HG03064 (cell line): ENCODE results near the gene RNF213.
"Not testable (repeated sequence)": the region's sequence is repeated elsewhere in the genome, so short reads cannot be mapped to it uniquely, and the experiment has no call there.

Source experiments
- ATAC-seq: cut with Tn5 transposase; IDR thresholded peaks from one replicate; pipeline ENCODE4 v1.9.1; 2021; ENCODE audit warnings: low read depth; ENCODE audit not compliant: unreplicated experiment

RNF213 gene

DNA sequence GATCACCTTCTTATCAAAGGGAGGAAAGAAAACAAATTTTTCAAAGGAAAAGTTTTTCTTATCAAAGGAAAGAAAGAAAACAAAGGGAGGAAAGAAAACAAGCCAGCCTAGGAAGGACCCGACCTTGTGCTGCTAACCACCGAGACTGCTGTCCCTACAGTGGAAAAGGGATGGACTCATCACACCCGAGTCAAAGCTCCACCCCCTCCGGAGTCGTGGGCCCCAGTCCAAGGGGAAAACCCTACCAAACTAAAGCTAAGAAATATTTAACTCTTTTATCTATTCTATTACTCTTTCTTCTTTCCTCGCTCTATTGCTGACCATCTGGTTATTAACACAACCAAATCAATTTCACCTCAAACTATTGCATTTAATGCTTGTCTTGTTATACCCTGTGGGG is 148.2 kb downstream of the RNF213 start:
- no peak for ATAC-seq

DNA sequence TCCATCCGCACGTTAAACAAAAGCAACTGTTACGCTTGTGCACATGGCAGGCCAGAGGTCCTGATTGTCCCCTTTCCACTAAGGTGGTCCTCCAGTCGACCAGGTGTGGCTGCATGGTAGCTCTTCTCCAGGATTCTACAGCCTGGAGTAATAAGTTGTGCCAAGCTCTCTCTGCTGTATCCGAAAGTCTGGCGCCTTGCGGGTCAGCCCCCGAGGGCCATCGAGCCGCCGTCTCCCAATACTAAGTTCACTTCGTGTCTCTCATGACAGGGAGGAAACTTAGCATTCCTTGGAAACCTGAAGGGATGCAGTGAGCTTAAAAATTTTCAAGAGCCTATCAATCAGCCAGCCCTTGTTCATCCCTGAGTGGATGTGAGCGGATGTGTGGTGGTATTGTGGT is 149.0 kb downstream of the RNF213 start:
- no peak for ATAC-seq

DNA sequence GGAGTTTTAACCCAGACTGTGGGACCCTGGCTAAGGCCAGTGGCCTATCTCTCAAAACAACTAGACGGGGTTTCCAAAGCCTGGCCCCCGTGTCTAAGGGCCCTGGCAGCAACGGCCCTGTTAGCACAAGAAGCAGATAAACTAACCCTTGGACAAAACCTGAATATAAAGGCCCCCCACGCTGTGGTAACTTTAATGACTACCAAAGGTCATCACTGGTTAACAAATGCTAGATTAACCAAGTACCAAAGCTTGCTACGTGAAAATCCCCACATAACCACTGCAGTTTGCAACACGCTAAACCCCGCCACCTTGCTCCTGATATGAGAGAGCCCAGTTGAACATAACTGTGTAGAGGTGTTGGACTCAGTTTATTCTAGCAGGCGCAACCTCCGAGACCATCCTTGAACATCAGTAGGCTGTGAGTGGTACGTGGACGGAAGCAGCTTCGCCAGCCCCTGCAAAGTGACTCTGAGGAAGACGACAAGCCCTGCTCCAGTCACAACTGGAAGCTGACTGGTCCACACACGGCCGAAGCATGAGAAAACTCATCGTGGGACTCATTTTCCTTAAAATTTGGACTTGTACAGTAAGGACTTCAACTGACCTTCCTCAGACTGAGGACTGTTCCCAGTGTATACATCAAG is 149.9 kb downstream of the RNF213 start:
- ATAC-seq = not testable (repeated sequence)

DNA sequence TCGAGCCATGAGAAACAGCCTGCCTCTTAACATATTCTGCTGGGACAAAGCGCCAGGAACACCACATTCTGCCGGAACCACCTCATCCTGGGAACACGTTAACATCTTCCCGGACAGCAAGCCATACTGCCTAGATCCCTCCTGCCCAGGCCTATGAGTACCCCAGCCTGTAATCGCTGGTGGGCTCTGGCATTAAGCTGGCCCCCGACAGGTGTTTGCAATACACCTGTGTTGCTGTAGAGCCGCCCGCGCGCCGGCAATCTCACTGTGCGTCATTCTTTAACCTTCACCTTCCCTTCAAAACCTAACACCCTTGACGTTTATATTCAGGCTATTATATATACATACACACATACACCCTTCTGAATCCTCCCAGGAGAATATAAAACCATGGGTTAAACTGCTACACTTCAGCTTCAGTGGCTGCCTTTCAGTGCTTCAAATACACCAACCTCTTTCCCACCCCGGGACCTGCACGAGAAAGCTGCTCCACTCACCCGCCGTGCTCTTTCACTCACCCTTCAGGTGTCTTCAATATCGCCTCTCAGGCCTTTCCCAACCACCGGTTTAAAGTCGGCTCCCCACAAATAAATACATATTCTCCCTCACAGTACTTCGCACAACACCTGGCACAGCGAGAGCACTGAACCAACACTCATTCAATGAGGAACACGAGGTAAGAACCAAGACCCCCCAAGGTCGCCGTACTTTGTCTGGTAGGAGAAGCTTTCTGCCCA is 153.3 kb downstream of the RNF213 start:
- ATAC-seq = no peak

DNA sequence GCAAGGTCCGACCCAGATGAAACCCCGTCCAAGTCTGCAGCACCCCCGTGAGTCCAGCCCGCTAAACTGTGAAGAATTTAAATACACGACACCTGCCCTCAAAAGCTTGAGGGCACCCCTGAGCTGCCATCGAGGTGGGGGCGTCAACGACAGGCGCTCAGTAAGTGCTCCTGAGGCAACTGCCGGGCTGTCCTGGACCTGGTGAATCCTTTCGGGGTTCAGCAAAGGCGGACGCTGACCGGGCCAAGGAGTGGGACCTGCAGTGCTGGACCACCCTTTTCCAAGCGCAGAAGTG is 153.8 kb downstream of the RNF213 start:
- no peak for ATAC-seq

DNA sequence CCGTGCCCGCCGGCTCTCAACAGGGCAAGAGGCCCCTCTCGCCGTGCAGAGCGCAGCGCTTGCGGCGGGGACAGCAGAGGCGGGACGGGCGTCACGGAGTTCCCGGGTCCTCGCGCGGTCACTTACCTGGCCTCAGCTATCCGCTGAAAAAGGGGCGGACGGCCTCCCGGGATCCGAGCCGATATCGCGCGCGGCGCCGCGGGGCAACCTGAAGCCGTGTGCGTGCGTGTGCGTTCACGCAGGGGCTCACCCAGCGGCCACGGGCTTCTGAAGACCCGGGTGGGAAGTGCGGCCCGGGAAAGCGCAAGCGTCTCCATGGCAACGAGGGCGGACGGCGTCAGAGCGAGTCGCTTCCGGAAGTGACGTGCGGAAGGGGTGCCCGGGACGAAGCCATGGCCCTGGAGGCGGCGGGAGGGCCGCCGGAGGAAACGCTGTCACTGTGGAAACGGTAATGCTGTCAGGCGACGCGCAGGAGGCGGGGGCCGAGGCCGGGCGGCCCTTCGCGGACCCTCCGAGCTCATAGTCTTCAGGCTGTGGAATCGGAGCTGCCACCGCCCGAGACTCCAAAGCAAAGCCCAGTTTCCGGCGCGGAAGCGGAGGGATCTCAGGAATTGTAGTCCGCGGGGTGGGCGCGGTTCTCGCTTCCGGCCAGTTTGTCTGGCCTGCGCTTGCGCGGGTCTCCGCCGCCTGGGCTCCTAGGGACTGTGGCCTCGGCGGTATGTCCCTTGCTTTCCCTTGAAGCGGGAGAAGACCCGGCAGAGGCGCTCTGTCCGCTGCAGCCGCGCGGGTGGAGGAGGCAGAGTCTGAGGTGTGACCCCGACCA is 154.4 kb downstream of the RNF213 start, which contains the start of gene ENDOV:
Gene ENDOV (plus strand): TSS at position 365 of the 823 bp plus-strand sequence. CDS start 28 bp downstream, at position 393.
- ATAC-seq = peak; percentile 85

DNA sequence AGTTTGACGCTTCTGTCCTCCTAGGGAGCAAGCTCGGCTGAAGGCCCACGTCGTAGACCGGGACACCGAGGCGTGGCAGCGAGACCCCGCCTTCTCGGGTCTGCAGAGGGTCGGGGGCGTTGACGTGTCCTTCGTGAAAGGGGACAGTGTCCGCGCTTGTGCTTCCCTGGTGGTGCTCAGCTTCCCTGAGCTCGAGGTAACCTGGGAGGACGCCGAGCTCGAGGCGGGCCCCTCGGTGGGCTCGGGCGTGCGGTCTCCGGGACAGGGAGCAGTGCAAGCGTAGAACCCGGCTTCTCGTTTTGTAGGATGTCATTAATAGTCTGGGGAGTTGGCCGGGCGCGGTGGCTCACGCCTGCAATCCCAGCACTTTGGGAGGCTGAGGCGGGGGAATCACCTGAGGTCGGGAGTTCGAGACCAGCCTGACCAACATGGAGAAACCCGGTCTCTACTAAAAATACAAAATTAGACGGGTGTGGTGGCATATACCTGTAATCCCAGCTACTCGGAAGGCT is 155.0 kb downstream of the RNF213 start:
- ATAC-seq = no peak

DNA sequence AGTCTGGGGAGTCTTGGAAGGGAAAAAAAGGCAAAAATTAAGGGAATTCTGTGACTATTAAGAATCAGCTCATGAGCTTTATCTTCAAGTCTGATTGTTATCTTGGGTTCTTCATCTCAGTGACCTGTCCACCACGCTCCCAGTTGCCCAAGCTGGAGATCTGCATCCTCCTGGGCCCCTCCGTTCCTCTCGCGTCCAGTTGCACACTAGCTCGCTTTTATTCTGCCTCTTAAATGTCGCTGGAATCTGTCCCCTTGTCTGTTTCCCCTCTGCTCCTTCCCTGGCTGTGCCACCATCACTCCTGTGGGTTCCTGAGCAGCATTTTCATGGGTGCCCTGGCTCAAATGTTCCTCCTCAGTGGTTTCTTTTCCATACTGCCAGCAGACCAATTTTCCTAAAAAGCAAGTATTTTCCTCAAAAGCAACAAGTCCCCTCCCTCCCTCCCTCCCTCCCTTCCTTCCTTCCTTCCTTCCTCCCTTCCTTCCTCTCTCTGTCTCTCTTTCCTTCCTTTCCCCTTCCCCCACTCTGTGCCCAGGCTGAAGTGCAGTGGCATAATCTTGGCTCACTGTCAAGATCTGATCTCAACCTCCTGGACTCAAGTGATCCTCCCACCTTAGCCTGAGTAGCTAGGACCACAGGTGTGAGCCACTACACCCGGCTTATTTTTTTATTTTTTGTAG is 155.7 kb downstream of the RNF213 start:
- no peak for ATAC-seq

DNA sequence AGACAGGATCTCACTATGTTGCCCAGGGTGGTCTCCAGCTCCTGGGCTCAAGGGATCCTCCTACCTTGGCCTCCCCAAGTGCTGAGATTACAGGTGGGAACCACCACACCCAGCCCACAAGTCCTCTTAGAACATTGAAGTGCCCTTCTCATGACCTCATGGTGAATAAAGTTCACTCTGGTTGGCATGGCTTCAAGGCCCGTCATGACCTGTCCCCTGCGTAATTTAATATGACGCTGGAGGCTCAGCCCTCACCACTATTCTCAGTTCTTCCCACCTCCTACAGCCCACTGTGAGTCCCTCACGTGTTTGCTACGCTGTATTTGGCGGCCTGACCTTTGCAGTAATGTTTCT is 156.3 kb downstream of the RNF213 start:
- no peak for ATAC-seq

DNA sequence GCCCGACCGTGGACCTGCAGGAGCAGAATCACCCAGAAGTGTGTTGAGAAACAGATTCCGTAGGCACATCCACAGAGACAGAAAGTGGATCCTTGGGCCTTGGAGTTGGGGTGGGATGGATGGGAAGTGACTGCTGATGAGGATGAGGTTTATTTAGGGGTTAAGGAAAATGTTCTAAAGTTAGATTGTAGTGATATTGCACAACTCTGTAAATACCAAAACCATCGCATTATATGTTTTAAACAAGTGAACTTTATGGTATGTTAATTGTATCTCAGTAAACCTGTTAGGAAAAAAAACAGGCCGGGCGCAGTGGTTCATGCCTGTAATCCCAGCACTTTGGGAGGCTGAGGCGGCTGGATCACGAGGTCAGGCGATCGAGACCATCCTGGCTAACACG is 157.9 kb downstream of the RNF213 start:
- no peak for ATAC-seq

DNA sequence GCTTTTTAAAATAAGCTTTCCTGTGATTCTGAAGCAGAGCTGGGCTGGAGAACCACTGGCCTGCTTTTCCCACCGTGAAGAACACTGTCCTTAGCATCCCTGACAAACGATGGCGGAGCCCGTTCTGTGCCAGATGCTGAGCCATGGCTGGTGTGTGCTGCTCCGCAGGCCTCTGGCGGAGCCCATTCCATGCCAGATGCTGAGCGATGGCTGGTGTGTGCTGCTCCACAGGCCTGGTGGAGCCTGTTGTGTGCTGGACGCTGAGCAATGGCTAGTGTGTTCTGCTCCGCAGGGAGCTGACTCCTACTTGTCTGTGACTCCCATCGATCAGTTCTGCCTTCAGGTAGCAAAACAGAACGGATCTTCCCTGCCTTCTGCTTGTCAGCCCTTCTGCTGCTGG is 158.6 kb downstream of the RNF213 start:
- ATAC-seq = no peak

DNA sequence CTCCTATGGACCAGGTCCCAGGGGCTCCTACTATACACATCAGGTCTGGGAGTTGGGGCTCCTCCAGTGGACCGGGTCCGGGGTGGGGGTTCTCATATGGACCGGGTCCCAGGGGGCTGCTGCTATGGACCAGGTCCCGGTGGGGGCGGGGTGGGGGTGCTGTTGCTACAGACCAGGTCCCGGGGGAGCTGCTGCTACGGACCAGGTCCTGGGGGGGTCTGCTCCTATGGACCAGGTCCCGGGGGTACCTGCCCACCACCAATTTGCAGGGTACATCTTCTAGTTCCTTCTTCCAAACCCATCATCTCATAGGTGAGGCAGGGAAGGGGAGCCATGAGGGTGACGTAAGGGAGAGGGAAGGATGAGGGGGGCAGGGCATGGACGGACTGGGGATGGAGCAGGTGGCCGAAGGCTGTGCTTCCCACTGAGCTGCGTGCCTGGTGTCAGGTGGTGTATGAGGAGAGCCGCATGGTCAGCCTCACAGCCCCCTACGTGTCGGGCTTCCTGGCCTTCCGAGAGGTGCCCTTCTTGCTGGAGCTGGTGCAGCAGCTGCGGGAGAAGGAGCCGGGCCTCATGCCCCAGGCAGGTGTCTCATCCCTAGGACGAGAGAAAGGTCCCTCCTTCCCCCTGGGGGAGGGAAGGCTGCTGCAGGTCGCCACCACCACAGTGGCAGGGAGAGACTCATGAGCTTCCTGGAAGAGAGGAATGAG is 160.9 kb downstream of the RNF213 start:
- ATAC-seq = no peak

DNA sequence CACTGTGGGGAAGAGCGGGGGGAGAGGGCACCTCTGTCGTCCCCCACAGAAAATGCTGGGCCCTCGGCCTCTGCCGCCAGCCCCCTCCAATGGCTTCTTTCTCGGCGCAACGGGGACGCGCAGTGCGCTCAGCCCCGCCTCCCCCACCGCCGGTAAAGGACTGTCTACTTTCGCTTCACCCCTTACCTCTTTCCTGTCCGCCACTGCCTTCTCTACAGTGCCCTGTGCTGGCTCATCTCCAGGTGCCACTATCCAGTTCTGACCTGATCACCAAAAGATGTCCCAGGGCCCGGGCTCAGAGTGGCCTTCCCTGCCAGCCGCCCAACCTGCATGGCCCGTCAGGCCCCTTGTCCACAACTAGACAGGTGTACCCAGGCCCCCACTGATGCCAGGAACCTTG is 161.6 kb downstream of the RNF213 start:
- ATAC-seq = no peak

DNA sequence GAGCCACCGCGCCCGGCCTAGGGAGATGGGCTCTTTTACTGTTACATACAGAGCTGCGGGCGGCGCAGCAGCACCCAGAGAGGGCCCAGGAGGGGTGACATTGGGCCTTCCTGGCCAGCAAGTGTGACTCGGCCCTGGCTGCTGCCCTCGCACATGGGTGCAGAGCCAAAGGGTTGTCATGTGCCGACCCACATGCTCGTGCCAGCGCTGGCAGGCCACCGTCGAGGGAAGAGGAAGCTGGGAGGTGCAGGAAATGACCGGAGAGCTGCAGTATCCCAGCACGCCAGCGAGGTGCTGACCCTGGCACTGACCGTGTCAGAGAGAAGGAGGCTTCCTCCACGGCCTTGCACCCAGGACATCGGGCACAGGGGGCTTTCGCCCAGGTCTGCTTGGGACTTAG is 162.3 kb downstream of the RNF213 start:
- no peak for ATAC-seq

DNA sequence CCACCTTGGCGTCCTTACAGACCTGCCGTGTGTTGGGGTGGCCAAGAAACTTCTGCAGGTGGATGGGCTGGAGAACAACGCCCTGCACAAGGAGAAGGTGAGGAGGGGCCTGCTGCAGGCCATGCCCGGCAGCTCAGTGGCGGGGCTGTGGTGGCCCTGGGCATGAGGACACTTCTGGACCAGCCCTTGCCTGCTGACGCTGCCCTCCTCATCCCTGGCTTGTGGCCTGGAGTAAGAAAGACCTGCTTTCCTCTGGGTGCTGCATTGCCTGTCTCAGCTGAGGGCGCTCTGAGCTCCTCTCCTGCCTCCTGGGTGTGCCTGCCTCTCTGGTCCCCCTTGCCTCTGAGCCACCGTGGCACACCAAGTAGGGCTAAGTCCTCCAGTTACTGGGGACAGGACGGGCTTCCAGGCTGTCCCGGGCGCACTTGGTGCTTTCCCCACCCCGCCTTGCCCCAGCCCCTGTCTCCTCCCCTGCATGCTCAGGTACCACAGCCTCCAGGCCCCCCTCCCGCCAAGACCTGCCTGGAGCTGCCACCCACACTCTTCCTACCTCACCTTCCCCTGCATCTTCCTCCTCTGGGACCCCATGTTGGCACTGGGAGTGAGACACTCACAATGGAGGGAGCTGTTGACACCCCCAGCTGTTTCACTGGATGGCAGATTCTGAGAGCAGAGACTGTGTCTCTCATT is 163.0 kb downstream of the RNF213 start:
- ATAC-seq = no peak

DNA sequence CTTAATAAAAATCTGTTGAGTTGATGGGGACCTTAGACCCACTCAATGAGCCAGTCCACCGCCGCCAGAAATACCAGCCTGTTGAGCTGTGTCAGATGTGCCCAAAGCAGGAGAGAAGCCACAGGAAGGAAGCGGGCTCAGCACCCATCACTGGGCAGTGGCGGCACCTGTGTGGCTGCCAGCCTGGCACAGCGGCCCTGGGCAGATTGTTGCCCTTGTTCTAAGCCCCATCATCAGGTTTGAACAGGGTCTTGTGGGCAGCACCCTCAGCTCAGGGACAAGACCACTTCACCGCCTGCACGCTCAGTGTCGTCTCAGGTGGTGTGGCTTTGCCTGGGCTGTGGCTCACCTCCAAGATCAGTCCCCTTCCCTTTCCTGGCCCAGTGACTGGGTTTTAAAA is 163.6 kb downstream of the RNF213 start:
- ATAC-seq = no peak

DNA sequence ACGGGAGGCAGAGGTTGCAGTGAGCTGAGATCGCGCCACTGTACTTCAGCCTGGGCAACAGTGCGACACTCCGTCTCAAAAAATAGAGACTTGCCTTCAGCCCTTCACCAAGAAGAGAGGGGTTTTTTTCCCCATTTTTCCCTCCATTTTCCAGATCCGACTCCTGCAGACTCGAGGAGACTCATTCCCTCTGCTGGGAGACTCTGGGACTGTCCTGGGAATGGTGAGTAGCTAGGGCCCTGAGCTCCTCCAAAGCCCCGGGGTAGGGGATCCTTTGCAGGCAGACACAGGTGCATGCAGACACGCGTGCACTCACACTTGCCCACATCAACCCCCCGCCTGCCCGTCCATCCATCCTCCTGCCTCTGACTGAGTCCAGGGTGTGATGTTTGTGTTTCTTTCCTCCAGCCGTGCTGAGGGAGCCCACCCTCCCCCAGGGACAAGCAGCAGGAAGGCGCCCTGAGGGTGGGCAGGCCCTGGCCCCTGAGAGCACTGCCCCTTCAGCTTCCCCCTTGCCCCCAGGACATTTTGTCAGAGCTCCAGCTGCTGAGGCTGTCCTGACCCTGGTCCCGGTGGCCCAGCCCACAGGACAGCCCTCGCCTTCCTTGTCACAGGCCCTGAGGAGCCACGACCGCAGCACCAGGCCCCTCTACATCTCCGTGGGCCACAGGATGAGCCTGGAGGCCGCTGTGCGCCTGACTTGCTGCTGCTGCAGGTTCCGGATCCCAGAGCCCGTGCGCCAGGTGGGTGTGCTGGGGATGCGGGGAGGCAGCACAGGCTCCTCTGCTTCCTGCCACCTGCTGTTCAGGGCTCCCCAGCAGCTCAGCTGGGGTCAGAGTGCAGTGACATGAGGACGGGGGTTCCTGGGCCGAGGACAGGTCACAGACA is 164.5 kb downstream of the RNF213 start:
- no peak for ATAC-seq

DNA sequence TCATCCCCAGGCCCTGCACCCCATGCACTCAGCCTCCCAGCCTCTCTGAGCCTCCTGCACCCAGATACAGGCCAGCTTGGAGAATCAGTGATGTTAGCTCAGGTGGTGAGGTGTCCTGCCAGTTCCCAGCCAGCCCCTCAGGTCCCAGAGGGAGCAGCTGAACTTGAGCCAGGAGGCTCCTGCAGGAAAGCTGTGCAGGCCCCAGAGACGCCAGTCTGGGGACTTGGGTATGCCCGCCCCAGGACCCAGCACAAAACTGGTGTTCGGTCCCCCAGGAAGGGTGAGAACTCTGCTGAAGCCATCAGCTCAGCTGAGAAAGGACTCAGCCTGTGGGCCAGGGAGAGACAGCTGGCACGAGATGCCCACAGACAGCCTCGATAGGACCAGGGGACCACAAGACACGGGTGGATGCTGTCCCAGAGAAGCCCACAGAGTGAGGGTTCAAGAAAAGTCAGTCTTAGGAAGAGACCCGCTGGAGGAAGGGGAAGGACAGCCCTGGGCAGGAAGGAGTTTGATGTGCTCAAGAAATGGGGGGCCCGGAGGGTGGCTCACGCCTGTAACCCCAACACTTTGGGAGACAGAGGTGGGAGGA is 165.3 kb downstream of the RNF213 start:
- ATAC-seq = no peak
